ENCODE measurements around the gene NPDC1.
A peak's percentile ranks its signal among the peaks of the same experiment; 100 is the strongest.

NPDC1 gene

DNA sequence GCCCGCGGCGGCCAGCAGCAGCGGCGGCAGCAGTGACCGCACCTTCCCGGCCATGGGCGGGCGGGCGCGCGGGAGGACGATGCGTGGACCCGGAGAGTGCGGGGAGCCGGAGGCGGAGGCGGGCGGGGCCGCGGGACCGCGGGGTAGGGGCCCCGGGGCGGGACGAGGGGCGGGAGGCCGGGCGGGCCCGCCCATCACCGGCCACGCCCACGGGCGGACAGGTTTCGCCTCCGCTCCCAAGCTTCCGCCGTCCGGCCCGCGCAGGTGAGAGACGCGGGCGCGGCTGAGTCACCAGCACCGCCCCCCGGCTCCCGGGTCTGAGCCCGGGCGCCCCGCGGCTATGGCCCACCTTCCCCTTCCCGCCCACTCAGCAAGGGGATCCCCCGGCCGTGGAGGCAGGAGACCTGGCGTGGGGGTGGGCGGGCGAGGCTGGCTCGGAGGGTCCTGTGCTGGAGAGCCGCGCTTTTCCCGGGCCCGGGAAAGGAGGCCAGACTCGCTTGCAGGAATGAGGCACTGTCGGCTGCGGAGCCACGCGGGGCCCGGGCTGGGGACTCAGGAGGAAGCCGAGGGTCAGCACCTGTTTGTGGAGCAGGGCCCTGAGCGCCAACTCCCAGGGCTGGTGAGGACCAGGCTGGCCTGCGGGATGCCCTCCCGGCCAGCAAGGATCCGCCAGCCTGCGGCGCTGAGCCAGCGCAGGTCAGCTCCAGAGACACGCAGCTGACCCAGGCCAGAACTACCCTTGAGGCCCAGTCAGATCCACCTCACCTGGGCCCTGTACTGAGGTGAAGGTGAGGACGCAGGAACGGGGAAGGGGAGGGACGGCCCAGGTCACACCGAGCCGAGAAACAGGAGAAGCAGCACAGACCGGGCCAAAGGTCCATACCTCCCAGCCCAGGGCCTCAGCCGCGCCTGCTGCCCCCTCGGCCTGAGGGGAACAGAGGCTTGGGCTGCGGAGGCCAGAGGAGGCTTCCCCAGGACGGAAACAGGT lies 8.3 kb upstream of the NPDC1 start, which contains the start of gene ENTPD2:
Gene ENTPD2 (minus strand): TSS at position 118 of the 988 bp plus-strand sequence. CDS start 64 bp downstream, at position 54.
- Histone ChIP-seq H4K8ac (ENCODE audit: low read length) (no peak within 1 kb of the TSS), H3K36me3 (ENCODE audit: control insufficient read depth in 1 of 2, insufficient read depth in 2 of 2, low read depth in 1 of 2, low read length in 2 of 2) (no peaks in the 10 kb centered on the region), H3K23ac (ENCODE audit: low read length in 2 of 2) (peak within 1 kb of the TSS in 1 of 2 experiments; percentile 53), H3K9me3 (ENCODE audit: control insufficient read depth, low read length) (no peaks in the 10 kb centered on the region), H2BK15ac (ENCODE audit: low read depth, poor library complexity, severe bottlenecking) (no peak within 1 kb of the TSS), H2BK12ac (ENCODE audit: low read length in 2 of 2) (peak within 1 kb of the TSS in 1 of 2 experiments; percentile 4), H4K91ac (ENCODE audit: low read length) (no peak within 1 kb of the TSS), H3K27me3 (ENCODE audit: control insufficient read depth in 1 of 2, insufficient read depth in 1 of 2, low read length in 2 of 2) (peaks cover 64 to 84% of the 10 kb centered on the region in 2 experiments), H3K4ac (ENCODE audit: low read depth in 1 of 2, low read length in 2 of 2) (no peak within 1 kb of the TSS), H2BK5ac (ENCODE audit: low read depth, low read length, poor library complexity, severe bottlenecking) (no peak within 1 kb of the TSS), H3K79me1 (replicated peaks; ENCODE audit: low read length, poor library complexity, severe bottlenecking) (no peaks in the 10 kb centered on the region), H3K4me3 (ENCODE audit: insufficient read depth in 1 of 2, low read depth in 1 of 2, low read length in 2 of 2) (no peak within 1 kb of the TSS), H3K27ac (ENCODE audit: low read length, poor library complexity, severe bottlenecking) (no peak within 1 kb of the TSS), H3K18ac (ENCODE audit: low read depth in 1 of 2, low read length in 2 of 2) (no peak within 1 kb of the TSS), H2AK5ac (ENCODE audit: low read length, severe bottlenecking) (no peak within 1 kb of the TSS), H2AFZ (ENCODE audit: low read depth, low read length) (no peak within 1 kb of the TSS), H3K4me2 (ENCODE audit: low read length, poor library complexity, severe bottlenecking) (peak within 1 kb of the TSS; percentile 57), H3K14ac (ENCODE audit: low read length in 2 of 2) (no peak within 1 kb of the TSS), H3K9ac (ENCODE audit: low read length) (no peak within 1 kb of the TSS), H3K4me1 (ENCODE audit: control insufficient read depth, insufficient read depth, low read depth, low read length) (peaks cover 16% of the 10 kb centered on the region), H2BK120ac (ENCODE audit: low read depth, low read length) (no peak within 1 kb of the TSS)
- no peak for DNase-seq
- WGBS: 20% methylated on average over 46 of the region's 90 CpGs

GRCh38 chr9:137052998-137053943 lies 7.3 kb upstream of the NPDC1 start:
- no peaks in the 10 kb centered on the region for H3K36me3 ChIP-seq (ENCODE audit: control insufficient read depth in 1 of 2, insufficient read depth in 2 of 2, low read depth in 1 of 2, low read length in 2 of 2)
- DNase-seq: no peak
- H3K4ac ChIP-seq (ENCODE audit: low read depth in 1 of 2, low read length in 2 of 2): no peak overlapping the region
- no peak overlapping the region for H2AFZ ChIP-seq (ENCODE audit: low read depth, low read length)
- H3K18ac ChIP-seq (ENCODE audit: low read depth in 1 of 2, low read length in 2 of 2): no peak overlapping the region
- peak overlapping the region; percentile 57 for H3K4me2 ChIP-seq (ENCODE audit: low read length, poor library complexity, severe bottlenecking)
- no peak overlapping the region for H2BK12ac ChIP-seq (ENCODE audit: low read length in 2 of 2)
- H4K8ac ChIP-seq (ENCODE audit: low read length): no peak overlapping the region
- no peak overlapping the region for H3K4me3 ChIP-seq (ENCODE audit: insufficient read depth in 1 of 2, low read depth in 1 of 2, low read length in 2 of 2)
- no peak overlapping the region for H3K9ac ChIP-seq (ENCODE audit: low read length)
- H4K91ac ChIP-seq (ENCODE audit: low read length): no peak overlapping the region
- H3K79me1 ChIP-seq (replicated peaks; ENCODE audit: low read length, poor library complexity, severe bottlenecking): no peaks in the 10 kb centered on the region
- H3K9me3 ChIP-seq (ENCODE audit: control insufficient read depth, low read length): no peaks in the 10 kb centered on the region
- no peak overlapping the region for H2BK15ac ChIP-seq (ENCODE audit: low read depth, poor library complexity, severe bottlenecking)
- no peak overlapping the region for H2AK5ac ChIP-seq (ENCODE audit: low read length, severe bottlenecking)
- H3K27ac ChIP-seq (ENCODE audit: low read length, poor library complexity, severe bottlenecking): no peak overlapping the region
- no peak overlapping the region for H2BK120ac ChIP-seq (ENCODE audit: low read depth, low read length)
- 10% methylated on average over 55 of the region's 71 CpGs for WGBS
- peaks cover 21% of the 10 kb centered on the region for H3K4me1 ChIP-seq (ENCODE audit: control insufficient read depth, insufficient read depth, low read depth, low read length)
- H3K14ac ChIP-seq (ENCODE audit: low read length in 2 of 2): no peak overlapping the region
- no peak overlapping the region for H2BK5ac ChIP-seq (ENCODE audit: low read depth, low read length, poor library complexity, severe bottlenecking)
- no peak overlapping the region for H3K23ac ChIP-seq (ENCODE audit: low read length in 2 of 2)
- peaks cover 71 to 79% of the 10 kb centered on the region in 2 experiments for H3K27me3 ChIP-seq (ENCODE audit: control insufficient read depth in 1 of 2, insufficient read depth in 1 of 2, low read length in 2 of 2)

DNA sequence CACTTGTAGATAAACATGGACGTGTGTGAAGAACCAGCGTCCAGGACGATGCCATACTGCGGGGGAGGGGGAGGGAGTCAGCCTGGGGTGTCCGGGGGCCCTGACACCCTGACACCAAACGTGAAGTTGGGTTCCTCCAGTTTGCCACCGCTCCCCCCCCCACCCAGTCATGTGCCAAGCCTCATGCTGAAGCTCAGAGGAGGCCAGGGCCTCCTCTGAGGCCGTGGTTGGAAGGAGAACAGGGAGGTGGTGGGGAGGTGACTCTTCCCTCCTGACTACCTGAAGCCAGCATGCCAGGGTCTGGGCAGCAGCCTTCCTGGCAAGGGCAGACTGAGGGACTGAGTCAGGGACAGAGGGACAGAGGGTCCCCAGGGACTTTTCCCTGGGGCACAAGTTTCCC lies 6.3 kb upstream of the NPDC1 start:
- WGBS: 100% methylated on average over 2 of the region's 8 CpGs

More for the DNA sequence above, 6.3 kb upstream of the NPDC1 start:
- Histone ChIP-seq H2BK12ac (ENCODE audit: low read length in 2 of 2) (no peak overlapping the region), H3K14ac (ENCODE audit: low read length in 2 of 2) (no peak overlapping the region), H4K91ac (ENCODE audit: low read length) (peak overlapping the region; percentile 45), H2BK120ac (ENCODE audit: low read depth, low read length) (no peak overlapping the region), H4K8ac (ENCODE audit: low read length) (no peak overlapping the region), H3K9ac (ENCODE audit: low read length) (no peak overlapping the region), H3K27me3 (ENCODE audit: control insufficient read depth in 1 of 2, insufficient read depth in 1 of 2, low read length in 2 of 2) (peaks cover 81 to 84% of the 10 kb centered on the region in 2 experiments), H2BK5ac (ENCODE audit: low read depth, low read length, poor library complexity, severe bottlenecking) (no peak overlapping the region), H3K4me3 (ENCODE audit: insufficient read depth in 1 of 2, low read depth in 1 of 2, low read length in 2 of 2) (no peak overlapping the region), H3K4ac (ENCODE audit: low read depth in 1 of 2, low read length in 2 of 2) (no peak overlapping the region), H3K36me3 (ENCODE audit: control insufficient read depth in 1 of 2, insufficient read depth in 2 of 2, low read depth in 1 of 2, low read length in 2 of 2) (no peaks in the 10 kb centered on the region), H2BK15ac (ENCODE audit: low read depth, poor library complexity, severe bottlenecking) (no peak overlapping the region), H3K27ac (ENCODE audit: low read length, poor library complexity, severe bottlenecking) (no peak overlapping the region), H3K23ac (ENCODE audit: low read length in 2 of 2) (no peak overlapping the region), H3K18ac (ENCODE audit: low read depth in 1 of 2, low read length in 2 of 2) (no peak overlapping the region), H3K79me1 (replicated peaks; ENCODE audit: low read length, poor library complexity, severe bottlenecking) (no peaks in the 10 kb centered on the region), H2AFZ (ENCODE audit: low read depth, low read length) (no peak overlapping the region), H3K4me2 (ENCODE audit: low read length, poor library complexity, severe bottlenecking) (no peak overlapping the region), H3K4me1 (ENCODE audit: control insufficient read depth, insufficient read depth, low read depth, low read length) (peaks cover 19% of the 10 kb centered on the region), H2AK5ac (ENCODE audit: low read length, severe bottlenecking) (no peak overlapping the region), H3K9me3 (ENCODE audit: control insufficient read depth, low read length) (no peaks in the 10 kb centered on the region)
- DNase-seq: no peak

Data from mesenchymal stem cell (in vitro differentiated cells and primary cell).